ENCODE measurements around the gene C4B.
"Not testable (repeated sequence)": the region's sequence is repeated elsewhere in the genome, so short reads cannot be mapped to it uniquely, and the experiment has no call there.

C4B gene

GRCh38 chr6:32035283-32036013 lies 20.9 kb downstream of the C4B start:
- not testable (repeated sequence) for DNase-seq

GRCh38 chr6:32037136-32037535 lies 22.5 kb downstream of the C4B start:
- DNase-seq = not testable (repeated sequence)

- DNase-seq = not testable (repeated sequence)
These were observed 23.3 kb downstream of the C4B start, which contains the start of gene CYP21A2 for GRCh38 chr6:32037598-32038524. Gene CYP21A2 (plus strand): TSS chr6:32038415. CDS start chr6:32038423, 8 bp downstream.

GRCh38 chr6:32038878-32039277 lies 24.3 kb downstream of the C4B start:
- DNase-seq = not testable (repeated sequence)

- DNase-seq = not testable (repeated sequence)
These were observed 25.0 kb downstream of the C4B start for GRCh38 chr6:32039321-32040274.

- not testable (repeated sequence) for DNase-seq
These were observed 25.9 kb downstream of the C4B start for GRCh38 chr6:32040299-32041049.

- DNase-seq = not testable (repeated sequence)
These were observed 26.4 kb downstream of the C4B start for GRCh38 chr6:32041050-32041321.

GRCh38 chr6:32041385-32041784 lies 26.8 kb downstream of the C4B start:
- not testable (repeated sequence) for DNase-seq

GRCh38 chr6:32042276-32042675 lies 27.7 kb downstream of the C4B start:
- not testable (repeated sequence) for DNase-seq

GRCh38 chr6:32043589-32044380 lies 29.2 kb downstream of the C4B start:
- DNase-seq = not testable (repeated sequence)

GRCh38 chr6:32044916-32045315 lies 30.3 kb downstream of the C4B start:
- not testable (repeated sequence) for DNase-seq

- DNase-seq = peak in 2 of 51 donors; percentile 7 to 19
These were observed 31.3 kb downstream of the C4B start for GRCh38 chr6:32045811-32046449.

- peak in 22 of 51 donors; percentile 1 to 67 (median 26) for DNase-seq
These were observed 32.0 kb downstream of the C4B start for GRCh38 chr6:32046450-32047083.

GRCh38 chr6:32047084-32047478 lies 32.5 kb downstream of the C4B start:
- peak in 13 of 51 donors; percentile 13 to 67 (median 42) for DNase-seq

GRCh38 chr6:32047539-32047854 lies 32.9 kb downstream of the C4B start:
- DNase-seq = no peak

- peak in 42 of 51 donors; percentile 4 to 73 (median 33) for DNase-seq
These were observed 33.5 kb downstream of the C4B start for GRCh38 chr6:32047855-32048766.

- not testable (repeated sequence) for DNase-seq
These were observed 34.6 kb downstream of the C4B start for GRCh38 chr6:32049149-32049548.

- not testable (repeated sequence) for DNase-seq
These were observed 35.1 kb downstream of the C4B start for GRCh38 chr6:32049736-32050135.
